HUDEP-2 (cell line): ENCODE data around the gene SUN1.

Experiments used
- DNase-seq, 76 experiments: peaks; one replicate each; lab custom pipeline; 2025; ENCODE audit not compliant: unreplicated experiment in 76 of 76; lab: John Stamatoyannopoulos, UW

Gene SUN1

GRCh38 chr7:888081-889024 lies 56.1 kb downstream of the SUN1 start:
- no peak for DNase-seq

GRCh38 chr7:889025-889390 lies 56.7 kb downstream of the SUN1 start:
- no peak for DNase-seq

GRCh38 chr7:889391-889790 lies 57.1 kb downstream of the SUN1 start:
- DNase-seq, result no peak

DNA sequence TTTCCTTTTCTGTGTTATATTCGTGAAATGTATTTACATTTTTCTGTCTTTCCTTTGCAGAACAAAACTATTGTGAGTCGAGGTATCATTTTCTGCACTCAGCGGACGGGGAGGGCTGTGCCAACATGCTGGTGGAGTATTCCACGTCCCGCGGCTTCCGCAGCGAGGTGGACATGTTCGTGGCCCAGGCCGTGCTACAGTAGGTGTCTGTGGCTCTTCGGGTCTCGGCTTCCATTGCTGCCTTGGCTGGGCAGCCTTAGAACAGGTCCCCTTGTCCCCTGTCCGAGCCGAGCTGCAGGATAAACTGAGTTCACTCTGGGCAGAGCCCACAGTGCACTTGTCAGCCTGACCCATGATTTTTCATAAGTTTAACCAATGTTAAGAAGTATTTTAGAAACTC lies 58.6 kb downstream of the SUN1 start:
- DNase-seq, result no peak

- DNase-seq, result no peak
These were observed 59.0 kb downstream of the SUN1 start for GRCh38 chr7:891291-891690.

DNA sequence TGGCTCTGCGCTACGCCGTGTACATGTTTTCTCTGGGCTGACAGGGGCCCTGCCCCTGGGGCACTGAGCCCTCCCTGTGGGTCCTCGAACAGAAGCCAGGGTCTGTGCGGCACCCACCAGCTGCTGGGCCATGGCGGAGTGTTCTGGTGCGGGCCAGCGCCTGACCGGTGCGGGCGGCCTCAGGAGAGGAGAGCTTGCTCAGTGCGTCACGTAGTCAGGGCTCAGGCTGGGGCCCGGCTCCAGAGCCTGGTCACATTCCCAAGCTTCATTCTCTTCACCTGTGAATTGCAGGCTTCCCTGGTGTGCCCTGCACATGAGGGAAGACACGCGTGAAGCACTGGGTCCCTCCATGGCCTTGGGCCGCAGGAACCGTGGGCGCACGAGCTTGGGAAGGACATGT lies 59.5 kb downstream of the SUN1 start:
- no peak for DNase-seq

- no peak for DNase-seq
These were observed 60.6 kb downstream of the SUN1 start for GRCh38 chr7:892648-893593.

DNA sequence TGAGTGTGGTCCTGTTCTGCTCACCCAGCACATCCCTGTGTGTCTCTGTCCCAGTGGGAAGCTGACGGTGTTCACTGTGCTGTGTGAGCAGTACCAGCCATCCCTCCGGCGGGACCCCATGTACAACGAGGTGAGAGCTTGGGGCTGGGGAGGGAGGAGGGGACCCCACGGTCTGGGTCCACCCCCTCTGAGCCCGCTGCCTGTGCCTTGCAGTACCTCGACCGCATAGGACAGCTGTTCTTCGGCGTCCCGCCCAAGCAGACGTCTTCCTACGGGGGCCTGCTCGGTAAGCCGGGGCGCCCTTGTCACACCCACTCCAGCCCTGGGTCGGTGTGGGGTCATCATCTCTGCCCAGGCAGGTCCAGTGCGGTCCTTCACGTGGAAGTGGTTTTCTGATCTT lies 61.4 kb downstream of the SUN1 start:
- DNase-seq, result no peak

DNA sequence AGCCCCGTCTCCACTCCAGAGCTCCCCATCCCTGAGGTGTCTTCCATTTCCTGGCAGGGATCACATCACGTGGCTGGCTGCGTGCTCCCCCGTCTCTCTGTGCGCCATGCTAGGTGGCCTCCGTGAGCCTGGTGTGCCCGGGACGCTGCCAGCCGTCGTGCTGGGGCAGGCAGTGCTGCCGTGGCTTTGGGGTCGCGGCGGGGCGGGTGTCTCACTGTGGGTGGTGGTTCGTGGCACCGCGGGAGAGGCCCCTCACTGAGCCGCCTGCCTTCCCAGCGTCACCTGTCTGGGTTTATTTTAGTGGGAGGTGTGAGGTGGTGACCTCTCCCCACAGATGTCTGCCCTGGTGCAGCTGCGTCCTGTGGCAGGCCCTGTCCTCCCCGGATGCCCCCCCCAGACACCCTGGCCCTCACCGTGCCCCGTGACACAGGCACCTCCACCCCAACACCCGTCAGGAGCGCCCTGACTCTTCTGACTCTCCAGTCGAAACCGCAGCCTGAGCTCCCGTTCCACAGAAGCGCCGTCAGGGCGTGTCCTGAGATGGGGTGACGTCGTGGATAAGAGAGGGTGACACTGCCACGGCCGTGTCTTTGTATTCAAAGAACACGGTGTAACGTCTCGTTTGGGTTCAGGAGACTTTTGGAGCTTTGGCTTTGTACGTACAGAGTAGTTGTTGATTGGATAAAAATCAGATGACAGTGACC lies 62.0 kb downstream of the SUN1 start:
- no peak for DNase-seq

GRCh38 chr7:894927-895450 lies 62.7 kb downstream of the SUN1 start:
- no peak for DNase-seq

DNA sequence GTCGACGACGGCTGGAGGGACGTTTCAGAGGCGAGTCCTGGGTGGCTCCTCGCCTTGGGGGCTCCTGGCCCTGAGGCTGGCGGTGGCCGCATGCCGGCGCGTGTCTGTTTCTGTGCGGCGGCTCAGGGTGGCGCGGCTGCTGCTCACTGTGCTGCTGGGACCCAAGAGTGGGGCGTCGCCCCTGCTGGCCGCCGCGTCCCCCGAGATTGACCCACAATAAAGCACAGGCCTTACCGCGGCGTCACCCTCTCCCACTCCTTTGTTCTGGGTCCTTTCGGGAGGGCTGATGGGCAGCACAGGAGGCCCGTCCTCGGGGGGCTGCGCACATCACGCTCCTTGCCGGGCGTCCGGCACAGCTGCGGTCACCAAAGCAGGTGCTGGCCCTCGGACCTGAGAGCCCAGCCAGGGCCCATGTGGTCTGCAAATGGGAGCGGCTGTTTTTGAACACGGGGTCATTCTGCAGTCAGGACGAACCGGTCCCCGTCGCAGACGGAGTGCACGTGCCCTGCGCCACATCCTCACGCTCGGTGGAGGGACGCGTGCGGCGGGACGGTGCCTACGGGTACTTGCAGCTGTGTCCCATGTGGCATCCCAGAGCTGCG lies 63.3 kb downstream of the SUN1 start:
- DNase-seq, result no peak

DNA sequence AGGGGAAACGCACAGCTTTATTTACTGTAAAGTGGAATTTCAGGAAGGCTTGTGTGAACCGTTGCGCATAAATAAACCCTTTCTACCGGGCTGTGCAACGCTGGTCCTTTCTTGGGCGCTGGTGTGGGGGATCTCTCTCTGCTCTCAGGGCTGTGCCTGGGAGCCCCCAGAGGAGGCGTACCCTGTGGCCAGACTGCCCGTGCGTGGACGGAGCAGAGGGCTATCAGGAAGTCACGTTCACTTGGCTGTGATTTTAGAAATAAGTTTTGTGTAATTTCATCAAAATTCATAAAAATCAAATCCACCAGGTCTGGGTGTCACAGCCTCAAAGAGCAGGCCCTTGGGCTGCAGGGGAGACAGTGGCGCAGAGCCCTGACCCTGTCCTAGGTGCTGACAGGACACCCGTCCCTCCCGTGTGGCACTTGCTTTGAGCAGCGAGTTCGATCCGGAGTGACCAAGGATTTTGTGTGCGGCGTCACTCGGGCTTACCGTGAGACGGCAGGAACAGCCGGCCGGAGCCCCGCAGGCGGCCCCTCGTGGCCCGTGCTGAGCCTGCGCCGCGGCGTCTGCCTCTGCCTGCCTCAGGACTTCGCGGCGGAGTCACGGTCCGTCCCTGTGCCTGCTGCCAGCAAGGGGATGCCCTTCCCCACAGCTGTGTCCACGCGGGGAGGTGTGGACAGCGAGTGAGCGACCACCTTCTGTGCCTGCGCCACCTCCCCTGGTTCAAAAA lies 64.2 kb downstream of the SUN1 start:
- no peak for DNase-seq

DNA sequence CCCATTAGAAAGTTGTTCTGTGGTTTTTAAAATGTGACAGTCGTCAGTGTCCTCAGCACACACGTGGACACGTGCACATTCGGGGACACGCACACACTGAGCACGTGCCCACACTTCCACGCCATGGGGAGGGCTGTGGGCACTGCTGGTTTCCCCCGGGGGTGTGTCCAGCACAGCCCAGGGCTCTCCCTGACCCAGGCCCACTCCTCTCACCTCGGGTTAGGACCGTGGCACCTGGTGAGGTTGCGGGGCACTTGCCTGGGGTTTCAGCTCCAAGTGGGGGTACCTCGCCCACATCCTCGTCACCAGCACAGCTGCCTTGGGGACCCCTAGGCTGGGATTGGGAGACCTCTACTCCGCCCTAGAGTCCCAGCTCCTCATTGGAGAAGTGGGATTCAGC lies 64.8 kb downstream of the SUN1 start:
- DNase-seq, result no peak

GRCh38 chr7:897771-898376 lies 65.6 kb downstream of the SUN1 start:
- no peak for DNase-seq

GRCh38 chr7:898460-898854 lies 66.2 kb downstream of the SUN1 start:
- DNase-seq, result no peak

GRCh38 chr7:898855-899681 lies 66.8 kb downstream of the SUN1 start:
- no peak for DNase-seq

- DNase-seq, result no peak
These were observed 67.5 kb downstream of the SUN1 start for GRCh38 chr7:899806-900205.

DNA sequence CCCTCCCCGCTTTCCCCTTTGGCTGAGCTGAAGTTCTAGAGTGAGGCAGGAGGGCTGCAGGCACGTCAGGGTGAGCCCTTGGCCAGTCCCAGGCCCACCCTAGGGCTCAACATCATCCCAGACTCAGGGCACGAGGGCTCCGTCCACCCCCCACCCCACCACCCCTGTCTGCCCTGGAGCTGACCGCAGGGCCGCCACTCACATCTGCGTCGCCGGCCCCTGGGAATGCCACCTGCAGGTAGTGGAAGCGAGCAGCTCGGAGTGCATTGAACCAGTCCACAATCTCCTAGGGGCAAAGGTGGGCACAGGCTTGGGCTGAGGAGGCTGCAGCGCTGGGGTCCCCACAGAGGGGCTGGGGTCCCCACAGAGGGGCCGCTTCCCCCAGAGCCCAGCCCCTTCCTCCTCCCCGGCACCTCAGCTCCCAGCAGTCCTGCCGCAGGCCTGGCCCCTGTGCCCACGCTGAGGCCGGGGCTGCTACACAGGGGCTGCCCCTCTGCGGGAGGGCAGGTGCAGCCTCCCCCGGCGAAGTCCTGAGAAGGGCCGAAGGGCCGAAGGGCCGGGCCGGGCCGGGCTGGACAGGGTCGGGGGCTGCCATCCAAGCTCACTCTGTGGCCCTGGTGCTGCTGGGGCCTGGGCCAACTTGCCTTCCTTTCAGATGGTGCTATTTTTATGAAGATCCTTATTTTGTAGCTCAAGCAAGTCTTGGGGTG lies 68.2 kb downstream of the SUN1 start:
- DNase-seq, result no peak
